Measurements from ENCODE around the gene PKP4.

DNA sequence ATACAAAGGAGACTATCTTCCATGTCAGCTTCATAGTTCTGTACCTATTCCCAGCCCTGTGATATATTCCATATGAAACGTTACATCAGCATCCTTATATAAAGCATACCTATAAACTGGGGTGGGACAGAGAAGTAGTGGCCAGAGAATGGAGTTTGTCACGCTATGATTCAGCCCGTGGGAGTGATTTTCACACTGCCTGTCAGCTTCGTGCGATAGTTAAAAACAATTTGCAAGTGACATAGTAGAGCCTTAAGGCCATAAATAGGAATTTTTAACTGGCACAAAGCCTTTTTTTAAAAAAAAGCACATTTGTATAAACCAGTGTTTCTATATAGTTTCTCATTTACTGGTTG, 30.2 kb downstream of the PKP4 start:
- TF ChIP-seq, protein P1, sequence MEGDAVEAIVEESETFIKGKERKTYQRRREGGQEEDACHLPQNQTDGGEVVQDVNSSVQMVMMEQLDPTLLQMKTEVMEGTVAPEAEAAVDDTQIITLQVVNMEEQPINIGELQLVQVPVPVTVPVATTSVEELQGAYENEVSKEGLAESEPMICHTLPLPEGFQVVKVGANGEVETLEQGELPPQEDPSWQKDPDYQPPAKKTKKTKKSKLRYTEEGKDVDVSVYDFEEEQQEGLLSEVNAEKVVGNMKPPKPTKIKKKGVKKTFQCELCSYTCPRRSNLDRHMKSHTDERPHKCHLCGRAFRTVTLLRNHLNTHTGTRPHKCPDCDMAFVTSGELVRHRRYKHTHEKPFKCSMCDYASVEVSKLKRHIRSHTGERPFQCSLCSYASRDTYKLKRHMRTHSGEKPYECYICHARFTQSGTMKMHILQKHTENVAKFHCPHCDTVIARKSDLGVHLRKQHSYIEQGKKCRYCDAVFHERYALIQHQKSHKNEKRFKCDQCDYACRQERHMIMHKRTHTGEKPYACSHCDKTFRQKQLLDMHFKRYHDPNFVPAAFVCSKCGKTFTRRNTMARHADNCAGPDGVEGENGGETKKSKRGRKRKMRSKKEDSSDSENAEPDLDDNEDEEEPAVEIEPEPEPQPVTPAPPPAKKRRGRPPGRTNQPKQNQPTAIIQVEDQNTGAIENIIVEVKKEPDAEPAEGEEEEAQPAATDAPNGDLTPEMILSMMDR (conservative IDR thresholded peaks at IDR 0.05; ENCODE audit: low read depth in 2 of 2) = no peak
- TF ChIP-seq EZH2 (IDR thresholded peaks at IDR 0.05; ENCODE audit: low read depth, unreplicated experiment) (no peak), EZH2phosphoT487 (IDR thresholded peaks at IDR 0.05; ENCODE audit: unreplicated experiment) (no peak), CREB1 (CRISPR knock-in tag; IDR thresholded peaks at IDR 0.05; ENCODE audit: low read depth) (no peak), POLR2AphosphoS5 (IDR thresholded peaks at IDR 0.05; ENCODE audit: low read depth) (no peak), STAT1 (IDR thresholded peaks at IDR 0.05; ENCODE audit: unreplicated experiment) (no peak), ZNF331 (CRISPR knock-in tag; IDR thresholded peaks at IDR 0.05; ENCODE audit: low read depth) (no peak), JUNB (IDR thresholded peaks at IDR 0.05; ENCODE audit: unreplicated experiment) (no peak)
- TF ChIP-seq, protein P2, sequence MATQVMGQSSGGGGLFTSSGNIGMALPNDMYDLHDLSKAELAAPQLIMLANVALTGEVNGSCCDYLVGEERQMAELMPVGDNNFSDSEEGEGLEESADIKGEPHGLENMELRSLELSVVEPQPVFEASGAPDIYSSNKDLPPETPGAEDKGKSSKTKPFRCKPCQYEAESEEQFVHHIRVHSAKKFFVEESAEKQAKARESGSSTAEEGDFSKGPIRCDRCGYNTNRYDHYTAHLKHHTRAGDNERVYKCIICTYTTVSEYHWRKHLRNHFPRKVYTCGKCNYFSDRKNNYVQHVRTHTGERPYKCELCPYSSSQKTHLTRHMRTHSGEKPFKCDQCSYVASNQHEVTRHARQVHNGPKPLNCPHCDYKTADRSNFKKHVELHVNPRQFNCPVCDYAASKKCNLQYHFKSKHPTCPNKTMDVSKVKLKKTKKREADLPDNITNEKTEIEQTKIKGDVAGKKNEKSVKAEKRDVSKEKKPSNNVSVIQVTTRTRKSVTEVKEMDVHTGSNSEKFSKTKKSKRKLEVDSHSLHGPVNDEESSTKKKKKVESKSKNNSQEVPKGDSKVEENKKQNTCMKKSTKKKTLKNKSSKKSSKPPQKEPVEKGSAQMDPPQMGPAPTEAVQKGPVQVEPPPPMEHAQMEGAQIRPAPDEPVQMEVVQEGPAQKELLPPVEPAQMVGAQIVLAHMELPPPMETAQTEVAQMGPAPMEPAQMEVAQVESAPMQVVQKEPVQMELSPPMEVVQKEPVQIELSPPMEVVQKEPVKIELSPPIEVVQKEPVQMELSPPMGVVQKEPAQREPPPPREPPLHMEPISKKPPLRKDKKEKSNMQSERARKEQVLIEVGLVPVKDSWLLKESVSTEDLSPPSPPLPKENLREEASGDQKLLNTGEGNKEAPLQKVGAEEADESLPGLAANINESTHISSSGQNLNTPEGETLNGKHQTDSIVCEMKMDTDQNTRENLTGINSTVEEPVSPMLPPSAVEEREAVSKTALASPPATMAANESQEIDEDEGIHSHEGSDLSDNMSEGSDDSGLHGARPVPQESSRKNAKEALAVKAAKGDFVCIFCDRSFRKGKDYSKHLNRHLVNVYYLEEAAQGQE (IDR thresholded peaks at IDR 0.05; ENCODE audit: unreplicated experiment) = no peak
- TF ChIP-seq, protein P3, sequence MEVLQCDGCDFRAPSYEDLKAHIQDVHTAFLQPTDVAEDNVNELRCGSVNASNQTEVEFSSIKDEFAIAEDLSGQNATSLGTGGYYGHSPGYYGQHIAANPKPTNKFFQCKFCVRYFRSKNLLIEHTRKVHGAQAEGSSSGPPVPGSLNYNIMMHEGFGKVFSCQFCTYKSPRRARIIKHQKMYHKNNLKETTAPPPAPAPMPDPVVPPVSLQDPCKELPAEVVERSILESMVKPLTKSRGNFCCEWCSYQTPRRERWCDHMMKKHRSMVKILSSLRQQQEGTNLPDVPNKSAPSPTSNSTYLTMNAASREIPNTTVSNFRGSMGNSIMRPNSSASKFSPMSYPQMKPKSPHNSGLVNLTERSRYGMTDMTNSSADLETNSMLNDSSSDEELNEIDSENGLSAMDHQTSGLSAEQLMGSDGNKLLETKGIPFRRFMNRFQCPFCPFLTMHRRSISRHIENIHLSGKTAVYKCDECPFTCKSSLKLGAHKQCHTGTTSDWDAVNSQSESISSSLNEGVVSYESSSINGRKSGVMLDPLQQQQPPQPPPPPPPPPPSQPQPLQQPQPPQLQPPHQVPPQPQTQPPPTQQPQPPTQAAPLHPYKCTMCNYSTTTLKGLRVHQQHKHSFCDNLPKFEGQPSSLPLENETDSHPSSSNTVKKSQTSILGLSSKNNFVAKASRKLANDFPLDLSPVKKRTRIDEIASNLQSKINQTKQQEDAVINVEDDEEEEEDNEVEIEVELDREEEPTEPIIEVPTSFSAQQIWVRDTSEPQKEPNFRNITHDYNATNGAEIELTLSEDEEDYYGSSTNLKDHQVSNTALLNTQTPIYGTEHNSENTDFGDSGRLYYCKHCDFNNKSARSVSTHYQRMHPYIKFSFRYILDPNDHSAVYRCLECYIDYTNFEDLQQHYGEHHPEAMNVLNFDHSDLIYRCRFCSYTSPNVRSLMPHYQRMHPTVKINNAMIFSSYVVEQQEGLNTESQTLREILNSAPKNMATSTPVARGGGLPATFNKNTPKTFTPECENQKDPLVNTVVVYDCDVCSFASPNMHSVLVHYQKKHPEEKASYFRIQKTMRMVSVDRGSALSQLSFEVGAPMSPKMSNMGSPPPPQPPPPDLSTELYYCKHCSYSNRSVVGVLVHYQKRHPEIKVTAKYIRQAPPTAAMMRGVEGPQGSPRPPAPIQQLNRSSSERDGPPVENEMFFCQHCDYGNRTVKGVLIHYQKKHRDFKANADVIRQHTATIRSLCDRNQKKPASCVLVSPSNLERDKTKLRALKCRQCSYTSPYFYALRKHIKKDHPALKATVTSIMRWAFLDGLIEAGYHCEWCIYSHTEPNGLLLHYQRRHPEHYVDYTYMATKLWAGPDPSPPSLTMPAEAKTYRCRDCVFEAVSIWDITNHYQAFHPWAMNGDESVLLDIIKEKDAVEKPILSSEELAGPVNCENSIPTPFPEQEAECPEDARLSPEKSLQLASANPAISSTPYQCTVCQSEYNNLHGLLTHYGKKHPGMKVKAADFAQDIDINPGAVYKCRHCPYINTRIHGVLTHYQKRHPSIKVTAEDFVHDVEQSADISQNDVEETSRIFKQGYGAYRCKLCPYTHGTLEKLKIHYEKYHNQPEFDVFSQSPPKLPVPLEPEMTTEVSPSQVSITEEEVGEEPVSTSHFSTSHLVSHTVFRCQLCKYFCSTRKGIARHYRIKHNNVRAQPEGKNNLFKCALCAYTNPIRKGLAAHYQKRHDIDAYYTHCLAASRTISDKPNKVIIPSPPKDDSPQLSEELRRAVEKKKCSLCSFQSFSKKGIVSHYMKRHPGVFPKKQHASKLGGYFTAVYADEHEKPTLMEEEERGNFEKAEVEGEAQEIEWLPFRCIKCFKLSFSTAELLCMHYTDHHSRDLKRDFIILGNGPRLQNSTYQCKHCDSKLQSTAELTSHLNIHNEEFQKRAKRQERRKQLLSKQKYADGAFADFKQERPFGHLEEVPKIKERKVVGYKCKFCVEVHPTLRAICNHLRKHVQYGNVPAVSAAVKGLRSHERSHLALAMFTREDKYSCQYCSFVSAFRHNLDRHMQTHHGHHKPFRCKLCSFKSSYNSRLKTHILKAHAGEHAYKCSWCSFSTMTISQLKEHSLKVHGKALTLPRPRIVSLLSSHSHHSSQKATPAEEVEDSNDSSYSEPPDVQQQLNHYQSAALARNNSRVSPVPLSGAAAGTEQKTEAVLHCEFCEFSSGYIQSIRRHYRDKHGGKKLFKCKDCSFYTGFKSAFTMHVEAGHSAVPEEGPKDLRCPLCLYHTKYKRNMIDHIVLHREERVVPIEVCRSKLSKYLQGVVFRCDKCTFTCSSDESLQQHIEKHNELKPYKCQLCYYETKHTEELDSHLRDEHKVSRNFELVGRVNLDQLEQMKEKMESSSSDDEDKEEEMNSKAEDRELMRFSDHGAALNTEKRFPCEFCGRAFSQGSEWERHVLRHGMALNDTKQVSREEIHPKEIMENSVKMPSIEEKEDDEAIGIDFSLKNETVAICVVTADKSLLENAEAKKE (CRISPR knock-in tag; IDR thresholded peaks at IDR 0.05) = no peak
